ENCODE results near the gene ODC1.

The ODC1 gene

GRCh38 chr2:10486601-10487079 lies 38.5 kb upstream of the ODC1 start:
- no peak overlapping the region for H3K4me3 ChIP-seq (ENCODE audit: low read depth, low read length)
- DNase-seq (ENCODE audit: low read depth) = peak; percentile 58
- TF ChIP-seq POLR2A (IDR thresholded peaks at IDR 0.05; ENCODE audit: extremely low read depth, insufficient read length) (no peak), MYC (IDR thresholded peaks at IDR 0.05; ENCODE audit: low read depth, low read length) (no peak), MAX (IDR thresholded peaks at IDR 0.05; ENCODE audit: low read depth, low read length) (no peak), CTCF (IDR thresholded peaks at IDR 0.05; ENCODE audit: low read depth, low read length) (no peak)

- no peak for DNase-seq (ENCODE audit: low read depth)
- no peak for TF ChIP-seq MAX (IDR thresholded peaks at IDR 0.05; ENCODE audit: low read depth, low read length)
- no peak for TF ChIP-seq POLR2A (IDR thresholded peaks at IDR 0.05; ENCODE audit: extremely low read depth, insufficient read length)
- TF ChIP-seq MYC (IDR thresholded peaks at IDR 0.05; ENCODE audit: low read depth, low read length) = no peak
- no peak for TF ChIP-seq CTCF (IDR thresholded peaks at IDR 0.05; ENCODE audit: low read depth, low read length)
- no peak overlapping the region for H3K4me3 ChIP-seq (ENCODE audit: low read depth, low read length)
Observed at GRCh38 chr2:10486091-10486490, 38.0 kb upstream of the ODC1 start.

GRCh38 chr2:10482913-10483312 lies 34.8 kb upstream of the ODC1 start:
- no peak for DNase-seq (ENCODE audit: low read depth)
- H3K4me3 ChIP-seq (ENCODE audit: low read depth, low read length) = no peak overlapping the region
- TF ChIP-seq MYC (IDR thresholded peaks at IDR 0.05; ENCODE audit: low read depth, low read length) (no peak), MAX (IDR thresholded peaks at IDR 0.05; ENCODE audit: low read depth, low read length) (no peak), CTCF (IDR thresholded peaks at IDR 0.05; ENCODE audit: low read depth, low read length) (no peak), POLR2A (IDR thresholded peaks at IDR 0.05; ENCODE audit: extremely low read depth, insufficient read length) (no peak)

GRCh38 chr2:10482460-10482859 lies 34.3 kb upstream of the ODC1 start:
- TF ChIP-seq POLR2A (IDR thresholded peaks at IDR 0.05; ENCODE audit: extremely low read depth, insufficient read length) = no peak
- no peak for TF ChIP-seq MYC (IDR thresholded peaks at IDR 0.05; ENCODE audit: low read depth, low read length)
- TF ChIP-seq MAX (IDR thresholded peaks at IDR 0.05; ENCODE audit: low read depth, low read length) = no peak
- no peak for TF ChIP-seq CTCF (IDR thresholded peaks at IDR 0.05; ENCODE audit: low read depth, low read length)
- no peak for DNase-seq (ENCODE audit: low read depth)
- no peak overlapping the region for H3K4me3 ChIP-seq (ENCODE audit: low read depth, low read length)

GRCh38 chr2:10481666-10482157 lies 33.6 kb upstream of the ODC1 start:
- no peak overlapping the region for H3K4me3 ChIP-seq (ENCODE audit: low read depth, low read length)
- TF ChIP-seq POLR2A (IDR thresholded peaks at IDR 0.05; ENCODE audit: extremely low read depth, insufficient read length) (no peak), MYC (IDR thresholded peaks at IDR 0.05; ENCODE audit: low read depth, low read length) (no peak), CTCF (IDR thresholded peaks at IDR 0.05; ENCODE audit: low read depth, low read length) (no peak), MAX (IDR thresholded peaks at IDR 0.05; ENCODE audit: low read depth, low read length) (no peak)
- no peak for DNase-seq (ENCODE audit: low read depth)

Measured in NB4 (cell line).